Smooth muscle cell (in vitro differentiated cells): ENCODE data around the gene NKX2-3. TPM values are rescaled to one million over a fixed set of nuclear protein-coding genes. Genes with fewer than 3 reads are reported as not detected.

ENCODE experiments used
- DNase-seq: peaks from one replicate; lab custom pipeline; 2025; ENCODE audit not compliant: unreplicated experiment; lab: John Stamatoyannopoulos, UW
- H2AFZ ChIP-seq: fragments of 200-600 bp; sonication (generic); 2 replicates; pipeline ENCODE4 v1.6.0; 2016; ENCODE audit warnings: antibody characterized with exemption, low read depth, mild to moderate bottlenecking
- H3F3A ChIP-seq: fragments of 200-600 bp; sonication (generic); 2 replicates; pipeline ENCODE4 v1.6.0; 2017; ENCODE audit warnings: antibody characterized with exemption, low read depth
- H3K27ac ChIP-seq: fragments of 200-600 bp; sonication (generic); 2 replicates; pipeline ENCODE4 v1.5.1; 2016; ENCODE audit warnings: low read depth, mild to moderate bottlenecking
- H3K27me3 ChIP-seq: fragments of 200-600 bp; sonication (generic); 2 replicates; pipeline ENCODE4 v1.6.1; 2016; ENCODE audit warnings: low read depth, mild to moderate bottlenecking
- H3K36me3 ChIP-seq: fragments of 200-600 bp; sonication (generic); 2 replicates; pipeline ENCODE4 v1.5.1; 2016; ENCODE audit warnings: low read depth
- H3K4me1 ChIP-seq: fragments of 200-600 bp; sonication (generic); 2 replicates; pipeline ENCODE4 v1.5.1; 2016; ENCODE audit warnings: low read depth
- H3K4me2 ChIP-seq: fragments of 200-600 bp; sonication (generic); 2 replicates; pipeline ENCODE4 v1.6.0; 2016; ENCODE audit warnings: mild to moderate bottlenecking
- H3K4me3 ChIP-seq: fragments of 200-600 bp; sonication (generic); 2 replicates; pipeline ENCODE4 v1.5.1; 2016; ENCODE audit warnings: mild to moderate bottlenecking
- H3K79me2 ChIP-seq: fragments of 200-600 bp; sonication (generic); 2 replicates; pipeline ENCODE4 v1.6.0; 2016; ENCODE audit warnings: low read depth, mild to moderate bottlenecking
- H3K9ac ChIP-seq: fragments of 200-600 bp; sonication (generic); 2 replicates; pipeline ENCODE4 v1.6.0; 2016; ENCODE audit warnings: low read depth
- H3K9me3 ChIP-seq: fragments of 200-600 bp; sonication (generic); replicated peaks from 2 replicates; pipeline ENCODE4 v1.5.1; 2016; ENCODE audit warnings: low read depth
- H4K20me1 ChIP-seq: fragments of 200-600 bp; sonication (generic); 2 replicates; pipeline ENCODE4 v1.6.0; 2016; ENCODE audit warnings: low read depth
- CTCF ChIP-seq: fragments of 200-600 bp; sonication (generic); IDR thresholded peaks from 2 replicates; pipeline ENCODE4 v1.5.1; 2017; ENCODE audit warnings: borderline replicate concordance, mild to moderate bottlenecking, antibody characterized with exemption; ENCODE audit not compliant: insufficient read depth, poor library complexity, severe bottlenecking
- WGBS: methylation state at CpG from one replicate; pipeline ENCODE4 v1.1.7; 2016; ENCODE audit warnings: low lambda C conversion rate; 5-methylcytosine and 5-hydroxymethylcytosine counted together
- polyA plus RNA-seq: library from polyadenylated mRNA; unstranded; fragments of >200 nt; fragmentation: Nextera tagmentation; extraction: Ambion mirVana; gene quantifications from 2 replicates; pipeline ENCODE4 v1.2.1, GENCODE V29; 2016
- total RNA-seq: library from RNA; depleted of rRNA; stranded (reverse); fragments of >200 nt; gene quantifications from 2 replicates; pipeline ENCODE4 v1.2.3, GENCODE V29; 2014

The NKX2-3 gene
- total and polyA plus RNA-seq, 2 experiments from 2014 or later: not detected

GRCh38 chr10:99525897-99526296 is 6.8 kb upstream of the NKX2-3 start:
- H3K79me2 ChIP-seq: no peaks in the 10 kb centered on the region
- no peak for DNase-seq
- H3K4me2 ChIP-seq: no peak overlapping the region
- no peaks in the 10 kb centered on the region for H3K36me3 ChIP-seq
- no peak overlapping the region for H3K9ac ChIP-seq
- H3K9me3 ChIP-seq: no peaks in the 10 kb centered on the region
- H2AFZ ChIP-seq: no peak overlapping the region
- peaks cover 19% of the 10 kb centered on the region for H3K4me1 ChIP-seq
- no peak overlapping the region for H3K4me3 ChIP-seq
- H3F3A ChIP-seq: no peaks in the 10 kb centered on the region
- no peak for TF ChIP-seq CTCF
- no peaks in the 10 kb centered on the region for H4K20me1 ChIP-seq
- no peak overlapping the region for H3K27ac ChIP-seq
- H3K27me3 ChIP-seq: peaks cover 100% of the 10 kb centered on the region

DNA sequence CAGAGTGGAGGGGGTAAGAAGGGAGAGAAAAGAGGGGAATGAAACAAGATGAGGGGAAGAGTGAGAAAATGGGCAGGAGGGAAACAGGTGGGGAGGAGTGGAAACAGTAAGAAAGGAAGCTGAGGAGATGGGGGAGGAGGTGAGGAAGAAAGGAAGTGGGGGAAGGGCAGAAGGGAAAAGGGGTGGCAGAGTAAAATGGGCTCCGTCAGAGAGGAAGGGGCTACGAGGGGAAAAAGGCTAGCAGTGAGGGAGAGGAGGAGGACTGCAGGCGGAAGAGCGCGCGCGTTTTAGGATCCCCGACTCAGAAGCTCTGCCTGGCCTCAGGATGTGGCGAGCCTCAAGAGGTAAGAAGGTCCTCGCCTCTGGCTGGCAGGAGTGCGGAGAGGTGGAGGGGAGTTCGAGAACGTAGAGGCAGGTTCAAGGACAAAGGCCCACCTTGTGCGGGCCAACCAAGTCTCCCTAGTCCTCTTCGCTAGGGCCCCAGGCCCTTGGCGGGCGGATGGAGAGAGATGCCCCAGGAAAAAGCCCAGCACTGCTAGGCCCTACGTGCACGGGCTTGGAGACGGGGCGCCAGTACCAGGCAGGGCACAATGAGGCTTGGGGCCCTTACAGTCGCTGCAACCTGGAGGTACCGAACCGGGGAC is 5.8 kb upstream of the NKX2-3 start:
- Histone ChIP-seq H3K79me2 (no peaks in the 10 kb centered on the region), H3K27me3 (peaks cover 100% of the 10 kb centered on the region), H3K4me1 (peaks cover 11% of the 10 kb centered on the region), H3F3A (no peaks in the 10 kb centered on the region), H3K4me2 (no peak overlapping the region), H2AFZ (no peak overlapping the region), H3K27ac (no peak overlapping the region), H3K9ac (no peak overlapping the region), H4K20me1 (no peaks in the 10 kb centered on the region), H3K4me3 (no peak overlapping the region), H3K36me3 (no peaks in the 10 kb centered on the region), H3K9me3 (no peaks in the 10 kb centered on the region)
- 14% methylated on average over 24 of the region's 24 CpGs for WGBS
- DNase-seq: no peak
- no peak for TF ChIP-seq CTCF

- TF ChIP-seq CTCF: no peak
- Histone ChIP-seq H3K4me1 (peaks cover 5% of the 10 kb centered on the region), H3K9me3 (no peaks in the 10 kb centered on the region), H3K4me2 (peak overlapping the region; percentile 4), H3K9ac (no peak overlapping the region), H3K79me2 (no peaks in the 10 kb centered on the region), H3K27me3 (peaks cover 100% of the 10 kb centered on the region), H3F3A (no peaks in the 10 kb centered on the region), H3K36me3 (no peaks in the 10 kb centered on the region), H2AFZ (no peak overlapping the region), H3K4me3 (no peak overlapping the region), H4K20me1 (no peaks in the 10 kb centered on the region), H3K27ac (no peak overlapping the region)
- no peak for DNase-seq
- WGBS: 4% methylated on average over 55 of the region's 56 CpGs
Measured at GRCh38 chr10:99527526-99528493, 4.9 kb upstream of the NKX2-3 start.
